Activated CD4-positive, alpha-beta T cell treated with anti-CD3 and anti-CD28 coated beads for 36 hours (primary cell): ENCODE measurements around the gene C1orf141. TPM values are rescaled to one million over a fixed set of nuclear protein-coding genes. Genes with fewer than 3 reads are reported as not detected.
"Not testable (repeated sequence)": the region's sequence is repeated elsewhere in the genome, so short reads cannot be mapped to it uniquely, and the experiment has no call there.

Experiments used
- ATAC-seq: fragments of 200-7000 bp; cut with Tn5 transposase; one replicate; pipeline ENCODE4 v1.10.0; 2021; ENCODE audit warnings: mild to moderate bottlenecking, moderate library complexity
- CTCF ChIA-PET: fragments of 350-600 bp; sonication (Branson Sonifier 250); formaldehyde crosslinking; loops from one replicate; lab custom pipeline; 2021; ENCODE audit warnings: antibody characterized with exemption; lab: Charles Lee
- POLR2A ChIA-PET: fragments of 350-600 bp; sonication (Branson Sonifier 250); formaldehyde crosslinking; loops from one replicate; lab custom pipeline; 2021; ENCODE audit warnings: antibody characterized with exemption, inconsistent platforms; lab: Charles Lee
- DNase-seq: peaks from one replicate; pipeline ENCODE4 v3.0.0-alpha.2; 2020
- H3K27ac Mint-ChIP-seq: one replicate; pipeline ENCODE4 v1.8.0; 2021; ENCODE audit warnings: mixed read lengths
- H3K27me3 Mint-ChIP-seq: one replicate; pipeline ENCODE4 v1.8.0; 2021; ENCODE audit warnings: mixed read lengths
- H3K36me3 Mint-ChIP-seq: one replicate; pipeline ENCODE4 v1.8.0; 2021; ENCODE audit warnings: low read depth, mixed read lengths
- H3K4me1 Mint-ChIP-seq: one replicate; pipeline ENCODE4 v1.8.0; 2021; ENCODE audit warnings: mixed read lengths
- H3K4me3 Mint-ChIP-seq: one replicate; pipeline ENCODE4 v1.8.0; 2021; ENCODE audit warnings: mild to moderate bottlenecking, moderate library complexity, mixed read lengths
- H3K9me3 Mint-ChIP-seq: one replicate; pipeline ENCODE4 v1.8.0; 2021; ENCODE audit warnings: low read depth, mixed read lengths
- intact Hi-C, 2 experiments: fragments of 100-400 bp; cut with DNase I in 1 of 2; cut with micrococcal nuclease in 1 of 2; formaldehyde crosslinking; loops; one replicate each; pipeline versions ENCODE4 v1.14.2 to v1.15.1; 2022 to 2024; cut with DNase I, micrococcal nuclease
- total RNA-seq, 2 experiments: library from RNA; stranded (reverse); gene quantifications; one replicate each; pipeline ENCODE4 v1.2.3, GENCODE V29; 2021

C1orf141 gene
- total RNA-seq, 2 experiments from 2014 or later, result 0.11 TPM; not detected in 1

DNA sequence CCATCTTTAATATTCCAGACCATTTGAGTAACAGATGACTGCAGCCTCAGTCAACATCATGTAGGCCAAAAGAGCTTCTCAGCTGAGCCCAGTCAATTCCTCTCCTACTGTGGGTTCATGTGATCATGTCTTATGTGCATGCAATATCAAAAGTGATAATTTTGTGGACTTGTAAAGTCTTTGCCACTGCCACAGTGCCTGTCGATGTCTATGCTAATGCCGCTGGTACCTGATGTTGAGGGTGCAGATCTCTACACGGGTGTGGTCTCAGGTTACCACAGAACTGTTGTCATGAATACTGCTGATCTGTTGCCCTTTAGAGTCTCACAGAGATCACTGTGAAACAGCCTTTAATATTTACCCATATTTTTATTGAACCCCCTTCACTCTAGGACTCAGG is 11.3 kb upstream of the C1orf141 start:
- Mint-ChIP-seq H3K36me3 (no peaks in the 10 kb centered on the region), H3K27me3 (peaks cover 2% of the 10 kb centered on the region), H3K27ac (no peak overlapping the region), H3K9me3 (no peaks in the 10 kb centered on the region), H3K4me1 (peaks cover 48% of the 10 kb centered on the region), H3K4me3 (no peak overlapping the region)
- POLR2A ChIA-PET, result interaction anchor here (0.6 kb wide), 1 partner anchor 66 kb away, joined by 7 read pairs; no protein-coding TSS in a partner anchor
- DNase-seq (no peak), ATAC-seq (no peak)
- intact Hi-C loops, result loop anchor here (5.0 to 10.0 kb wide), 2 partner anchors 94 to 359 kb away; partner anchors contain the start of gene SLC35D1 (in 2 of the 2)
- CTCF ChIA-PET, result interaction anchor here (1.0 to 7.7 kb wide), 7 partner anchors 10 to 187 kb away, joined by 3 to 153 read pairs (median 6); partner anchors contain the start of gene C1orf141

DNA sequence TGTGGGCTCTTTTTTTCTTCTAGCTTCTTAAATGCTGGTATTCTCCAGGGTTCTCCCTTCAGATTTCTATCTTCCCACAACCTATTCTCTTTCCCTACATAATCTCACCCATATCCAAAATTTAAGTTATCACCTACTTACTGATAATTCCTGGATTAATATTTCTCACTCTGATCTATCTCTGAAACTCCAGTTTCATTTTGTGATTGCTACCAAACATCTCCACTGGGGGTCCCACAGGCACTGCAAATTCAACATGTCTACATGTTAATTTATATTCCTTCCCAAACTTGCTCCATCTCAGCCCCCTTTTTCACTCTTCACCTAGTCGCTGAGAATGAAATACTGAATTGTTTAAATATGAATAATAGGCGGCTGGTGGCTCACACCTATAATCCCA is 9.9 kb upstream of the C1orf141 start:
- DNase-seq (peak; percentile 46), ATAC-seq (peak; percentile 26)
- Mint-ChIP-seq H3K27me3 (no peaks in the 10 kb centered on the region), H3K36me3 (no peaks in the 10 kb centered on the region), H3K4me3 (peak overlapping the region; percentile 7), H3K4me1 (peaks cover 46% of the 10 kb centered on the region), H3K9me3 (no peaks in the 10 kb centered on the region), H3K27ac (no peak overlapping the region)
- POLR2A ChIA-PET, result interaction anchor here (0.6 to 0.8 kb wide), 2 partner anchors 8 to 18 kb away, joined by 3 to 5 read pairs; no protein-coding TSS in a partner anchor
- intact Hi-C loops, result loop anchor here (1.0 to 10.0 kb wide), 4 partner anchors 67 to 360 kb away; partner anchors contain the start of gene SLC35D1 (in 2 of the 2)
- CTCF ChIA-PET, result interaction anchor here (0.9 to 7.7 kb wide), 14 partner anchors 8 to 556 kb away, joined by 3 to 153 read pairs (median 4); partner anchors contain the start of genes C1orf141 and SLC35D1

DNA sequence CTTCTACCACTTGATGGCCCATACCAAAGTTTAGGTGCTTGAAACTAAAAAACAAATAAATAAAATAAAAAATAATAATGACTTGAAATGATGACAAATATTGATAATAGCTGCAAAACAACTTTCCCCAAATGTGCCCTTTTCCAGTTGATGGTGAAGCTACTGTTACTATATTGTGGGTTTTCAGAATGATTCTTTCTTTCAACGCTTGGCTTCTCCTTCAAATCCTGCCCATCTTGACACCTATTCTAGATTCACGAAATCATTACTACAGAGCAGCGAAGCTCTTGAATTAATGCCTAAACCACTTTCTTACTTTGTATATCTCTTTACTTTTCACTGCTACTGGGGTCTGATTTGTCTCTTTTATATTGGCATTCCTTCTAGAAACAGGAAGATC is 9.2 kb upstream of the C1orf141 start:
- no peak for ATAC-seq
- no peak for DNase-seq
- ChIA-PET CTCF (interaction anchor here (0.7 to 7.7 kb wide), 13 partner anchors 9 to 378 kb away, joined by 3 to 153 read pairs (median 5); partner anchors contain the start of genes C1orf141 and SLC35D1), POLR2A (interaction anchor here (0.8 kb wide), 1 partner anchor 9 kb away, joined by 3 read pairs; no protein-coding TSS in a partner anchor)
- no peak overlapping the region for H3K27ac Mint-ChIP-seq
- intact Hi-C loops, result loop anchor here (1.0 to 10.0 kb wide), 4 partner anchors 67 to 361 kb away; no protein-coding TSS in a partner anchor
- H3K9me3 Mint-ChIP-seq, result no peaks in the 10 kb centered on the region
- H3K27me3 Mint-ChIP-seq, result no peaks in the 10 kb centered on the region
- peaks cover 40% of the 10 kb centered on the region for H3K4me1 Mint-ChIP-seq
- no peak overlapping the region for H3K4me3 Mint-ChIP-seq
- no peaks in the 10 kb centered on the region for H3K36me3 Mint-ChIP-seq

DNA sequence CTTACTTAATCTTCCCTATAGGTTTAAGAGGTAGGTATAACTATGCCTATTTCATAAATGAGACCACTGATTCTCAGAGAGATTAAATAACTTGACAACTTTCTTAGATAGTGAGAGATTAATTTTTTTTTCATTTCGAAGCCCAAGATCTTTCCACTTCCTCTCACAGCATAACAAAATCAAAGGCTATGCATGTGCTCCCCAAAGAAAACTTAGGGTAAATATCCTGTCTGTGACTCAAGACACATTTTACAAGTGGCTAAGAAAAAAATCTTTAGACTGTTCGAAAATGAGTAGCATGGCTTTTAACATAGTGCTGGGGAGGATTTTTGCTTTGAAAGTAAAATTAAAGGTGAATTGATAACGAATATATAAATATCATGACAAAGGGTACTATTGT is 8.2 kb upstream of the C1orf141 start:
- Mint-ChIP-seq H3K27me3 (no peaks in the 10 kb centered on the region), H3K9me3 (no peaks in the 10 kb centered on the region), H3K27ac (peak overlapping the region; percentile 74), H3K4me1 (peaks cover 36% of the 10 kb centered on the region), H3K4me3 (no peak overlapping the region), H3K36me3 (no peaks in the 10 kb centered on the region)
- no peak for DNase-seq
- ATAC-seq, result peak; percentile 81
- POLR2A ChIA-PET, result no interaction called here
- intact Hi-C loops, result loop anchor here (2.0 to 10.0 kb wide), 2 partner anchors 358 to 362 kb away; no protein-coding TSS in a partner anchor
- CTCF ChIA-PET, result interaction anchor here (1.4 to 3.4 kb wide), 2 partner anchors 71 to 147 kb away, joined by 5 to 14 read pairs; no protein-coding TSS in a partner anchor

DNA sequence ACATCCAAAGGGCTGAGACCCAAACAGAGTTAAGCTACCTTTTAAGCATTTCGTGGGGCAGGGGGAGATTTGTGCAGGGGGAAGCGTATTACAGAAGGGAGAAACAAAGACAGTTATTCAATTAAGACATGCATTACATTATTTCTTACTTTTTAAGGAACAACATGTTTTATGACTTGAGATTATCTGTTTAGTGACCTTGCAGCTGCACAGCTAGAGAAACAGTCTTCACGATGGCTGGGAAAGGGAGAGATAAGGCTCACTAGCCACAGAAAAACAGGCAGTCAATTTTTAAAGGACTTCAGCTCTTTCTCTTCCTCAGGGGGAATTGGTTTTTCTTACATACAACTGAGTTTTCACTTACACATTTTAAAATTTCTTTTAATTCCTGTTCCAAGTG is 7.1 kb upstream of the C1orf141 start:
- not testable (repeated sequence) for H3K27me3 Mint-ChIP-seq, H3K4me3 Mint-ChIP-seq, H3K36me3 Mint-ChIP-seq, ATAC-seq, DNase-seq, H3K9me3 Mint-ChIP-seq
- CTCF ChIA-PET, result interaction anchor here (1.0 to 1.4 kb wide), 5 partner anchors 9 to 72 kb away, joined by 3 to 5 read pairs (median 3); no protein-coding TSS in a partner anchor
- intact Hi-C loops, result loop anchor here (2.0 to 10.0 kb wide), 2 partner anchors 359 to 363 kb away; no protein-coding TSS in a partner anchor
- POLR2A ChIA-PET, result interaction anchor here (0.8 kb wide), 1 partner anchor 377 kb away, joined by 4 read pairs; no protein-coding TSS in a partner anchor
- Mint-ChIP-seq H3K4me1 (peaks cover 36% of the 10 kb centered on the region), H3K27ac (peak overlapping the region; percentile 10)

DNA sequence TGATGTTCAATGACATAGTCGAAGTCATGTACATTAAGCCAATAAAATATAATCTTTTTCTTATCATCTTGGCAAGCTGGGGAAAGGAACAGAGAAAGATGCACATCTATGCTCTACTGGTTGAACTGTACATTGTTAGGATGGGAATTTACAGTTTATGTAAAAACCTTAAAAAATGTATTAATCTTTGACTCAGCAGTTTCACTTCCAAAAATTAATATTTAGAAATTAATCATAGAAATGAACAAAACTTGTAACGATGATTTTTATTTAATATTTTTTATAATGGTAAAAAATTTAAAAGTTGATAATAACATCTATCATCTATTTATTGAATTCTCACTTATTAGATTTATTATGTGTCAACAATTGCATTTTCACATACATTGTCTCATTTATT is 5.7 kb upstream of the C1orf141 start:
- ATAC-seq, result no peak
- intact Hi-C loops, result loop anchor here in 1 of 2 experiments (10.0 kb wide), 1 partner anchor 364 kb away; no protein-coding TSS in a partner anchor
- H3K4me3 Mint-ChIP-seq, result no peak overlapping the region

DNA sequence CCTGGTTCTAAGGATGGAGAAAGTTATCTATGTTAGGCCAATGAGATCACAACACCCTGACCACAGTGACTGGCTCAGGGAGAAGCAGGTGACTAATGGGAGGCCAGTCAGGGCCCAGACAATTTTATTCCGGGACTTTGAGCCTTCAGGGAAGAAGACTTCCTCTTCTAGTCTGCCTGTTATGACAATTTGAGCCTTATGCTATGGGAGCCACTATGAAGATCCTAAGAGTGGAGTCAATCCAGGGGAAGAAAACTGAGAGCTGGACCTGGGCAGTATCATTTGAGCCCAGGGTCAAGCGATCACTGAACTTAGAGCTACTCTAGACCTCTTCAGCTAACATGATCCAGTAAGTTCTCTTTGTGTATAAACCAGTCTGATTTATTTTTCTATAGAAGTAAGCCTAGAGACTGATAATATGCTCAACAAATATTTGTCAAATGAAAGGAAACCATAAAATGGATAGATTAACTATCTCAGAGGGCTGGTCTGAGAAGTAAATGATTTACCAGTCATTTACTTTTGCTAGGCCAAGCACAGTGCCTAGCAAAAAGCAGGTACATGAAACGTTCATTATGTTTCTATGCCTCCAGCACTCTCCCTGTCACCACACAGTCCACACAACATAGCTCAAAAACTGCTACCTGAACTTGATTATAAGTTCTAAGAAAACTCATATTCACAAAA is 4.2 kb upstream of the C1orf141 start:
- CTCF ChIA-PET, result interaction anchor here (5.9 kb wide), 1 partner anchor 10 kb away, joined by 33 read pairs; no protein-coding TSS in a partner anchor
- H3K27me3 Mint-ChIP-seq, result no peaks in the 10 kb centered on the region
- DNase-seq (no peak), ATAC-seq (no peak)
- POLR2A ChIA-PET, result interaction anchor here (0.7 kb wide), 1 partner anchor 488 kb away, joined by 3 read pairs; no protein-coding TSS in a partner anchor
- H3K27ac Mint-ChIP-seq, result no peak overlapping the region
- intact Hi-C loops, result no loop called here
- no peaks in the 10 kb centered on the region for H3K9me3 Mint-ChIP-seq
- H3K4me3 Mint-ChIP-seq, result no peak overlapping the region
- peaks cover 29% of the 10 kb centered on the region for H3K4me1 Mint-ChIP-seq
- H3K36me3 Mint-ChIP-seq, result no peaks in the 10 kb centered on the region

More for the DNA sequence above, 5.7 kb upstream of the C1orf141 start:
- Mint-ChIP-seq H3K9me3 (no peaks in the 10 kb centered on the region), H3K27ac (no peak overlapping the region), H3K27me3 (no peaks in the 10 kb centered on the region), H3K36me3 (no peaks in the 10 kb centered on the region), H3K4me1 (peaks cover 27% of the 10 kb centered on the region)
- no peak for DNase-seq
- ChIA-PET POLR2A (no interaction called here), CTCF (no interaction called here)

DNA sequence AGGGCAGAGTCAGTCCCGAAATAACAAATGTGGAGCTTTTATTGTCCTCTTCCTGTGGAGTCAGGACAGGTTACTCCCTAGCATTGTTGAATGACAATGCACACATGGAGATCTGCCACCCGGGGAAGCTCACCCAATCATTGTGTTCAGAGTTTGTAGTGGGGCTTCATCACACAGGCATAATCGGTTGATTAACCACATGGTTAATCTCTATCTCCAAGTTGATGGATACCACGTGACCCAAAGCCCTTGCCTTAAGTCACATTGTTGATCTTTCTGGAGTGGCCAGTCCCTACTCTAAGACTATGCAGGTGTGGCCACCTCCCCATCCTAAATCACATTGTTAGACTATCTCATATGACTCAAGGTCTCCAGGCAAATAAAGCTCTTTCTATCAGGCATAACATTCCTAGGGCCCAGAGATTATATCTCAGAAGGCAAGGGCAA is 2.6 kb upstream of the C1orf141 start:
- intact Hi-C loops, result no loop called here
- no peak overlapping the region for H3K4me3 Mint-ChIP-seq
- H3K27ac Mint-ChIP-seq, result no peak overlapping the region
- no peaks in the 10 kb centered on the region for H3K27me3 Mint-ChIP-seq
- POLR2A ChIA-PET, result no interaction called here
- CTCF ChIA-PET, result interaction anchor here (0.6 to 5.9 kb wide), 3 partner anchors 10 to 422 kb away, joined by 3 to 33 read pairs (median 3); no protein-coding TSS in a partner anchor
- DNase-seq, result no peak
- H3K9me3 Mint-ChIP-seq, result no peaks in the 10 kb centered on the region
- H3K36me3 Mint-ChIP-seq, result no peaks in the 10 kb centered on the region
- ATAC-seq, result no peak
- peaks cover 17% of the 10 kb centered on the region for H3K4me1 Mint-ChIP-seq

DNA sequence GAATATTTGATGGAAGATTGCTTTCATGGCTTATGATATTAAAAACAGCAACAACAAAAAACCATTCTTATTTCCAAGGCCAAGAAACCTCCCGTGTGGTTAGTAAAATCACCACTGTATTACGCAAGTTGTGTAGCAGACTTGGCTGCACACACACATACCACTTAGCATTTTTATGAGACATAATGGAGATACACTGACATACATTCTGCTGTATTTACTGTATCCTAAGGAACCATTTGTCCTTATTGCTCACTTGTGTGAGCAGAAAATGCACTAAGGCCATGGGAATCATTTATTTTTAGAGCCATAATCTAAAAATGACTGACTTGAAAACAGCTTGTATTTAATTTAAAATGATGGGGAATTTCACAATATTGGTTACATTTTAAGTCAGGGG is 584 bp upstream of the C1orf141 start:
- H3K27me3 Mint-ChIP-seq, result no peaks in the 10 kb centered on the region
- POLR2A ChIA-PET, result interaction anchor here (0.7 kb wide), 1 partner anchor 140 kb away, joined by 3 read pairs; no protein-coding TSS in a partner anchor
- H3K4me1 Mint-ChIP-seq, result peaks cover 11% of the 10 kb centered on the region
- intact Hi-C loops, result no loop called here
- ATAC-seq (peak; percentile 33), DNase-seq (no peak)
- no peaks in the 10 kb centered on the region for H3K9me3 Mint-ChIP-seq
- no peaks in the 10 kb centered on the region for H3K36me3 Mint-ChIP-seq
- H3K4me3 Mint-ChIP-seq, result no peak overlapping the region
- H3K27ac Mint-ChIP-seq, result no peak overlapping the region
- CTCF ChIA-PET, result interaction anchor here (0.9 to 5.9 kb wide), 6 partner anchors 9 to 77 kb away, joined by 3 to 33 read pairs (median 6); no protein-coding TSS in a partner anchor

DNA sequence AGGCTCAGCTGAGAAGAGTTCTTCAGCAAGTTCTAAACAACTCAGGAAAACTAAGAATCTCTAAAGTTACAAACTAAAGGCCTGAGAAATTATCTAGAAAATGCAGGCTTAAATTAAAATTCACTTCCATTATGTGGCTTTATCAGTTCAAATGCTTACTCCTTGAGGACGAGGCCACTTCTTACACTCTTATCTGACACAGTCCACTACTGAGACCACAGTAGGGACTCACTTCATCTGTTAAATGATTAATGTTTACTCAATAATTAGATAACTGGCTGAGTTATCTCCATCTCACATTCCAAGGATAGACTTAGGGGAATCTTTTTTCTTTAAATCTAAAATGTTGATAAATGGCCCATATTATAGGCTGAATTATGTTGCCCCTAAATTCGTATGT is 1.6 kb downstream of the C1orf141 start:
- DNase-seq, result no peak
- ChIA-PET POLR2A (no interaction called here), CTCF (no interaction called here)
- intact Hi-C loops, result no loop called here
- H3K36me3 Mint-ChIP-seq, result no peaks in the 10 kb centered on the region
- H3K9me3 Mint-ChIP-seq, result no peaks in the 10 kb centered on the region
- no peak overlapping the region for H3K27ac Mint-ChIP-seq
- no peak overlapping the region for H3K4me3 Mint-ChIP-seq
- H3K4me1 Mint-ChIP-seq, result peaks cover 11% of the 10 kb centered on the region
- ATAC-seq, result no peak
- H3K27me3 Mint-ChIP-seq, result no peaks in the 10 kb centered on the region

DNA sequence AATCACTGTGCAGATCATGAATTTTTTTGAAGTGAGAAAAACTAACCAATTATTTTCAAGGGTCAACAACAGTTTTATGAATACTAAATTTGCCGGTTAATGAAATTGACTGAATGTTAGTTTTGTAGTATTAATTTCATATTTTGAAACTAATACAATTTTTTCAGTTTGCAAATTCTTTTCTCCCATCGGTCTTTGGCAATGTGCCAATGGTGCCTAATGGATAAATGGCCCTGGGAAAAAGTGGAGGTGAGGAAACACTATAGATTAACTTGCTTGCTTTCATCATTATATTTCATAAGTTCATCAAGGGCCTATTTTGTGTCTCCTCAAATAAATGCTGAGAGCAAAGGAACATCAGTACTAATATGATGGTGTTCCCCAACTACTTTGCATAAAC is 4.1 kb downstream of the C1orf141 start:
- intact Hi-C loops, result no loop called here
- no peak for DNase-seq
- no peak for ATAC-seq
- Mint-ChIP-seq H3K27ac (no peak overlapping the region), H3K36me3 (no peaks in the 10 kb centered on the region), H3K4me1 (peaks cover 14% of the 10 kb centered on the region), H3K27me3 (no peaks in the 10 kb centered on the region), H3K9me3 (no peaks in the 10 kb centered on the region), H3K4me3 (no peak overlapping the region)
- CTCF ChIA-PET, result interaction anchor here (2.6 kb wide), 1 partner anchor 83 kb away, joined by 7 read pairs; no protein-coding TSS in a partner anchor
- POLR2A ChIA-PET, result no interaction called here
